Bronchial epithelial cell (primary cell): ENCODE results near the gene TEX35. TPM values are rescaled to one million over a fixed set of nuclear protein-coding genes. Genes with fewer than 3 reads are reported as not detected.

ENCODE experiments used
- DNase-seq: peaks from one replicate; pipeline ENCODE4 v3.0.0-alpha.2; 2010; ENCODE audit warnings: low read depth
- FAIRE-seq: peaks from 2 replicates; lab custom pipeline; 2011; peaks lifted over from hg19 to GRCh38; lab: Jason Lieb, UNC
- H3K27me3 ChIP-seq: 2 replicates; pipeline ENCODE4 v1.5.1; 2011; ENCODE audit warnings: low read length; ENCODE audit not compliant: control insufficient read depth, insufficient read depth
- H3K36me3 ChIP-seq: 2 replicates; pipeline ENCODE4 v1.5.1; 2011; ENCODE audit warnings: low read length; ENCODE audit not compliant: control insufficient read depth, insufficient read depth
- H3K4me3 ChIP-seq: 2 replicates; pipeline ENCODE4 v1.5.1; 2011; ENCODE audit warnings: mild to moderate bottlenecking, low read depth, low read length, control low read depth
- CTCF ChIP-seq: IDR thresholded peaks from 2 replicates; pipeline ENCODE4 v1.5.1; 2011; ENCODE audit warnings: mild to moderate bottlenecking, moderate library complexity, low read length, control low read depth, inconsistent platforms; ENCODE audit not compliant: insufficient read depth, severe bottlenecking
- total RNA-seq: library from RNA; depleted of rRNA; stranded (reverse); fragments of >200 nt; gene quantifications from 2 replicates; pipeline ENCODE4 v1.2.1, GENCODE V29; 2014

The TEX35 gene
- total RNA-seq, 1 donor from 2014 or later: not detected

GRCh38 chr1:178489399-178489798 lies 23.5 kb upstream of the TEX35 start:
- no peak overlapping the region for H3K4me3 ChIP-seq
- TF ChIP-seq CTCF: no peak
- no peak for FAIRE-seq
- H3K36me3 ChIP-seq: no peaks in the 10 kb centered on the region
- DNase-seq: no peak
- no peaks in the 10 kb centered on the region for H3K27me3 ChIP-seq

GRCh38 chr1:178490136-178490535 lies 22.8 kb upstream of the TEX35 start:
- DNase-seq: no peak
- no peak overlapping the region for H3K4me3 ChIP-seq
- H3K36me3 ChIP-seq: no peaks in the 10 kb centered on the region
- FAIRE-seq: peak; percentile 36
- no peak for TF ChIP-seq CTCF
- H3K27me3 ChIP-seq: no peaks in the 10 kb centered on the region

GRCh38 chr1:178490967-178491366 lies 21.9 kb upstream of the TEX35 start:
- Histone ChIP-seq H3K36me3 (no peaks in the 10 kb centered on the region), H3K27me3 (no peaks in the 10 kb centered on the region), H3K4me3 (no peak overlapping the region)
- no peak for FAIRE-seq
- DNase-seq: no peak
- no peak for TF ChIP-seq CTCF

GRCh38 chr1:178491721-178492120 lies 21.2 kb upstream of the TEX35 start:
- DNase-seq: no peak
- Histone ChIP-seq H3K36me3 (no peaks in the 10 kb centered on the region), H3K27me3 (no peaks in the 10 kb centered on the region), H3K4me3 (no peak overlapping the region)
- FAIRE-seq: no peak
- no peak for TF ChIP-seq CTCF

- no peak for FAIRE-seq
- no peak for DNase-seq
- H3K36me3 ChIP-seq: no peaks in the 10 kb centered on the region
- no peak overlapping the region for H3K4me3 ChIP-seq
- no peak for TF ChIP-seq CTCF
- H3K27me3 ChIP-seq: no peaks in the 10 kb centered on the region
Measured at GRCh38 chr1:178492341-178492740, 20.6 kb upstream of the TEX35 start.

- no peak for FAIRE-seq
- Histone ChIP-seq H3K36me3 (no peaks in the 10 kb centered on the region), H3K27me3 (peaks cover 1% of the 10 kb centered on the region), H3K4me3 (no peak overlapping the region)
- no peak for TF ChIP-seq CTCF
- DNase-seq: no peak
Measured at GRCh38 chr1:178493301-178493741, 19.6 kb upstream of the TEX35 start.
